K562 (cell line): ENCODE data around the gene LAMTOR4. TPM values are rescaled to one million over a fixed set of nuclear protein-coding genes. Genes with fewer than 3 reads are reported as not detected.

Experiments used
- CREB1 ChIP-seq, 2 experiments: sonication (generic) in 1 of 2; formaldehyde crosslinking in 1 of 2; IDR thresholded peaks; 2 replicates each; pipeline versions ENCODE4 v1.6.1 to v1.8.0; 2012 to 2022; ENCODE audit warnings: inconsistent platforms in 1 of 2, mild to moderate bottlenecking in 1 of 2, missing genetic modification reagents in 1 of 2, moderate library complexity in 1 of 2
- EGR1 ChIP-seq: fragments of 450-650 bp; conservative IDR thresholded peaks from 2 replicates; pipeline ENCODE4 v1.6.1; 2017; ENCODE audit warnings: mild to moderate bottlenecking
- ELF2 ChIP-seq: fragments of 250-450 bp; sonication (Bioruptor Pico); IDR thresholded peaks from 2 replicates; pipeline ENCODE4 v1.5.0; 2021; ENCODE audit warnings: mild to moderate bottlenecking
- HEY1 ChIP-seq: fragments of 250-450 bp; sonication (Bioruptor Pico); IDR thresholded peaks from 2 replicates; pipeline ENCODE4 v1.5.0; 2020; ENCODE audit warnings: mild to moderate bottlenecking, moderate library complexity, borderline replicate concordance
- HNRNPLL ChIP-seq: fragments of 200-400 bp; formaldehyde crosslinking; IDR thresholded peaks from 2 replicates; pipeline ENCODE4 v1.6.1; 2017; ENCODE audit warnings: low read length, low read depth, mild to moderate bottlenecking; ENCODE audit not compliant: poor library complexity, severe bottlenecking
- MTA3 ChIP-seq: fragments of 450-650 bp; formaldehyde crosslinking; IDR thresholded peaks from 2 replicates; pipeline ENCODE4 v1.6.1; 2017; ENCODE audit warnings: mild to moderate bottlenecking, borderline replicate concordance
- MYC ChIP-seq, 2 experiments: fragments of 250-450 bp in 1 of 2; sonication (Bioruptor Pico) in 1 of 2; IDR thresholded peaks; 2 replicates each; pipeline versions ENCODE4 v1.5.1 to v1.6.1; 2012 to 2021; ENCODE audit warnings: low read depth in 2 of 2, borderline replicate concordance in 1 of 2, improper control_type of control experiment in 1 of 2, low read length in 1 of 2, mild to moderate bottlenecking in 1 of 2, moderate library complexity in 1 of 2
- PHB ChIP-seq: fragments of 250-450 bp; sonication (Bioruptor Pico); IDR thresholded peaks from 2 replicates; pipeline ENCODE4 v1.5.0; 2021
- POU5F1 ChIP-seq: fragments of 150-350 bp; IDR thresholded peaks from 2 replicates; pipeline ENCODE4 v1.6.1; 2014; ENCODE audit warnings: borderline replicate concordance, low read length, low read depth, mild to moderate bottlenecking; ENCODE audit not compliant: partially characterized antibody
- TOE1 ChIP-seq, 2 experiments: fragments of 450-650 bp in 1 of 2; sonication (generic) in 1 of 2; formaldehyde crosslinking in 1 of 2; IDR thresholded peaks; 2 replicates each; pipeline versions ENCODE4 v1.7.1 to v1.8.0; 2016 to 2022; ENCODE audit warnings: borderline replicate concordance in 2 of 2, mild to moderate bottlenecking in 2 of 2, antibody characterized with exemption in 1 of 2, inconsistent platforms in 1 of 2, low read depth in 1 of 2, missing genetic modification reagents in 1 of 2, moderate library complexity in 1 of 2
- polyA plus RNA-seq, 8 experiments: library from polyadenylated mRNA; depleted of rRNA in 4 of 8; stranded (reverse) in 5 of 8; unstranded in 3 of 8; fragments of >200 nt; fragmentation: Nextera tagmentation in 2 of 8; fragmentation: Illumina TruSeq in 1 of 8; extraction: Ambion mirVana in 2 of 8; extraction: Trizol in 1 of 8; gene quantifications; 2 replicates each; pipeline versions ENCODE4 v1.2.1 to v1.2.3, GENCODE V29; 2011 to 2014; ENCODE audit warnings: inconsistent platforms in 1 of 8, missing spikeins in 1 of 8
- total RNA-seq, 7 experiments: library from RNA; depleted of rRNA in 6 of 7; stranded (reverse); fragments of >200 nt in 6 of 7; fragmentation: Illumina TruSeq in 2 of 7; extraction: Trizol in 2 of 7; gene quantifications; 2 replicates each; pipeline versions ENCODE4 v1.2.1 to v1.2.3, GENCODE V29; 2011 to 2021; ENCODE audit warnings: low replicate concordance in 1 of 7
- TF ChIP-seq, protein P1 (sequence below): sonication (generic); formaldehyde crosslinking; IDR thresholded peaks from 2 replicates; pipeline ENCODE4 v1.8.0; 2023; ENCODE audit warnings: mild to moderate bottlenecking, missing genetic modification reagents
- TF ChIP-seq, protein P2 (sequence below): sonication (generic); formaldehyde crosslinking; IDR thresholded peaks from 2 replicates; pipeline ENCODE4 v1.8.0; 2022; ENCODE audit warnings: mild to moderate bottlenecking, low read depth, missing genetic modification reagents
- TF ChIP-seq, protein P3 (sequence below): sonication (generic); formaldehyde crosslinking; IDR thresholded peaks from 2 replicates; pipeline ENCODE4 v1.8.1; 2023; ENCODE audit warnings: mild to moderate bottlenecking, missing genetic modification reagents

LAMTOR4 gene
- total and polyA plus RNA-seq, 9 of the 15 experiments (the other 6 are each of a cell fraction or from before 2014, with no cell fraction given): 79.6 to 314 (median 195) TPM

DNA sequence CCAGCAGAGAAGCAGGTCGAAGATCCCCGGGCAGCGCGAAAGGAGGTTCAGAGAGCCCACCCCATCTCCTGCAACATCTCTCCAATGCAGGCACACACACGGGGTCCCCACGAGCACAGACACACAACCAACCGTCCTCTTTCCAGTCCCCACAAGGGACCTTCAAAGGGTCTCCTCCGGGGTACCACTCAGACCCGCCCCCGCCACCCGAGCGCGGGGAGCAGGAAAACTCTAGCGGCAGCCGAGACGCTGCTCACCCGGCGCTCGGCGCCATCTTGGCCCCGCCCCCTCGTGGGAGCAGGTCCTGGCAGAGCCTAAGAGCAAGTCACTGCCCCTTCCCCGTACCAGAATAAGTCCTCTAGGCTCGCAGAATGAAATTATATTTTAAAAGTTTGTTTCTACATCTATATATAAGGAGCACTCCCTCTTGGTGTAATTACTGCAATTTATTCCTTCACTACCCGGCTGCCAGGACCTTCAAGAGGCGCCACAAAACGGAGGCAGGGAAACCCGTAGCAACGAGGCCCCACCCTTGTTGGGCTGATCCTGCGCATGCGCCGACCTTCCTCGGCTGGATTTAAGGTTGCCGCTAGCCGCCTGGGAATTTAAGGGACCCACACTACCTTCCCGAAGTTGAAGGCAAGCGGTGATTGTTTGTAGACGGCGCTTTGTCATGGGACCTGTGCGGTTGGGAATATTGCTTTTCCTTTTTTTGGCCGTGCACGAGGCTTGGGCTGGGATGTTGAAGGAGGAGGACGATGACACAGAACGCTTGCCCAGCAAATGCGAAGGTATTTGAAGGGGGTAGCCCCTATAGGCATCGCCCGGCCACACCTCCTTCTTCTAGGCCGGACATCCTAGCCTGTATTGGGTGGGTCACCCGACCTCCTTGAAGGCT is 29.4 kb upstream of the LAMTOR4 start, which contains the start of the genes CNPY4 and TAF6 (continued):
- TF ChIP-seq, protein P1, sequence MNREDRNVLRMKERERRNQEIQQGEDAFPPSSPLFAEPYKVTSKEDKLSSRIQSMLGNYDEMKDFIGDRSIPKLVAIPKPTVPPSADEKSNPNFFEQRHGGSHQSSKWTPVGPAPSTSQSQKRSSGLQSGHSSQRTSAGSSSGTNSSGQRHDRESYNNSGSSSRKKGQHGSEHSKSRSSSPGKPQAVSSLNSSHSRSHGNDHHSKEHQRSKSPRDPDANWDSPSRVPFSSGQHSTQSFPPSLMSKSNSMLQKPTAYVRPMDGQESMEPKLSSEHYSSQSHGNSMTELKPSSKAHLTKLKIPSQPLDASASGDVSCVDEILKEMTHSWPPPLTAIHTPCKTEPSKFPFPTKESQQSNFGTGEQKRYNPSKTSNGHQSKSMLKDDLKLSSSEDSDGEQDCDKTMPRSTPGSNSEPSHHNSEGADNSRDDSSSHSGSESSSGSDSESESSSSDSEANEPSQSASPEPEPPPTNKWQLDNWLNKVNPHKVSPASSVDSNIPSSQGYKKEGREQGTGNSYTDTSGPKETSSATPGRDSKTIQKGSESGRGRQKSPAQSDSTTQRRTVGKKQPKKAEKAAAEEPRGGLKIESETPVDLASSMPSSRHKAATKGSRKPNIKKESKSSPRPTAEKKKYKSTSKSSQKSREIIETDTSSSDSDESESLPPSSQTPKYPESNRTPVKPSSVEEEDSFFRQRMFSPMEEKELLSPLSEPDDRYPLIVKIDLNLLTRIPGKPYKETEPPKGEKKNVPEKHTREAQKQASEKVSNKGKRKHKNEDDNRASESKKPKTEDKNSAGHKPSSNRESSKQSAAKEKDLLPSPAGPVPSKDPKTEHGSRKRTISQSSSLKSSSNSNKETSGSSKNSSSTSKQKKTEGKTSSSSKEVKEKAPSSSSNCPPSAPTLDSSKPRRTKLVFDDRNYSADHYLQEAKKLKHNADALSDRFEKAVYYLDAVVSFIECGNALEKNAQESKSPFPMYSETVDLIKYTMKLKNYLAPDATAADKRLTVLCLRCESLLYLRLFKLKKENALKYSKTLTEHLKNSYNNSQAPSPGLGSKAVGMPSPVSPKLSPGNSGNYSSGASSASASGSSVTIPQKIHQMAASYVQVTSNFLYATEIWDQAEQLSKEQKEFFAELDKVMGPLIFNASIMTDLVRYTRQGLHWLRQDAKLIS (CRISPR knock-in tag): peak; percentile 84
- TF ChIP-seq POU5F1 (peak; percentile 30), ELF2 (CRISPR knock-in tag) (peak; percentile 56), EGR1 (peak; percentile 93), MYC (IDR thresholded peaks at IDR 0.05; ENCODE audit: low read depth, low read length) (peak; percentile 73), MYC (CRISPR knock-in tag; IDR thresholded peaks at IDR 0.05; ENCODE audit: borderline replicate concordance, low read depth) (no peak), CREB1 (IDR thresholded peaks at IDR 0.05) (0 out of 2 replicates have a peak, but pooled peaks have one; percentile 42), CREB1 (CRISPR knock-in tag; IDR thresholded peaks at IDR 0.05) (peak; percentile 57; the same call in 1 of the 2 replicates), HNRNPLL (peak; percentile 18), PHB (CRISPR knock-in tag) (peak; percentile 77; the same call in 1 of the 2 replicates), TOE1 (IDR thresholded peaks at IDR 0.05; ENCODE audit: borderline replicate concordance) (peak; percentile 89), TOE1 (CRISPR knock-in tag; IDR thresholded peaks at IDR 0.05; ENCODE audit: borderline replicate concordance, low read depth) (no peak), HEY1 (CRISPR knock-in tag) (0 out of 2 replicates have a peak, but pooled peaks have one; percentile 6), MTA3 (peak; percentile 99)
- TF ChIP-seq, protein P2, sequence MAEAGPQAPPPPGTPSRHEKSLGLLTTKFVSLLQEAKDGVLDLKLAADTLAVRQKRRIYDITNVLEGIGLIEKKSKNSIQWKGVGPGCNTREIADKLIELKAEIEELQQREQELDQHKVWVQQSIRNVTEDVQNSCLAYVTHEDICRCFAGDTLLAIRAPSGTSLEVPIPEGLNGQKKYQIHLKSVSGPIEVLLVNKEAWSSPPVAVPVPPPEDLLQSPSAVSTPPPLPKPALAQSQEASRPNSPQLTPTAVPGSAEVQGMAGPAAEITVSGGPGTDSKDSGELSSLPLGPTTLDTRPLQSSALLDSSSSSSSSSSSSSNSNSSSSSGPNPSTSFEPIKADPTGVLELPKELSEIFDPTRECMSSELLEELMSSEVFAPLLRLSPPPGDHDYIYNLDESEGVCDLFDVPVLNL (CRISPR knock-in tag): 0 out of 2 replicates have a peak, but pooled peaks have one; percentile 15
- TF ChIP-seq, protein P3, sequence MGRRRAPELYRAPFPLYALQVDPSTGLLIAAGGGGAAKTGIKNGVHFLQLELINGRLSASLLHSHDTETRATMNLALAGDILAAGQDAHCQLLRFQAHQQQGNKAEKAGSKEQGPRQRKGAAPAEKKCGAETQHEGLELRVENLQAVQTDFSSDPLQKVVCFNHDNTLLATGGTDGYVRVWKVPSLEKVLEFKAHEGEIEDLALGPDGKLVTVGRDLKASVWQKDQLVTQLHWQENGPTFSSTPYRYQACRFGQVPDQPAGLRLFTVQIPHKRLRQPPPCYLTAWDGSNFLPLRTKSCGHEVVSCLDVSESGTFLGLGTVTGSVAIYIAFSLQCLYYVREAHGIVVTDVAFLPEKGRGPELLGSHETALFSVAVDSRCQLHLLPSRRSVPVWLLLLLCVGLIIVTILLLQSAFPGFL (CRISPR knock-in tag): peak; percentile 98
